GM19238 (cell line): ENCODE data around the gene PCBP2.
"Not testable (repeated sequence)": the region's sequence is repeated elsewhere in the genome, so short reads cannot be mapped to it uniquely, and the experiment has no call there.

Experiments
- DNase-seq: peaks from one replicate; pipeline ENCODE4 v3.0.0; 2011; ENCODE audit warnings: low spot score; ENCODE audit not compliant: insufficient read length

PCBP2 gene

GRCh38 chr12:53451661-53452158 is at the start of gene PCBP2:
Gene PCBP2, plus strand, starts transcription at chr12:53452102. Its CDS starts 2,699 bp downstream, at chr12:53454801.
- DNase-seq = peak; percentile 96

- not testable (repeated sequence) for DNase-seq
These were observed 49.6 kb upstream of the PCBP2 start for GRCh38 chr12:53402351-53402750.

GRCh38 chr12:53402871-53403270 is 49.0 kb upstream of the PCBP2 start:
- DNase-seq = no peak

DNA sequence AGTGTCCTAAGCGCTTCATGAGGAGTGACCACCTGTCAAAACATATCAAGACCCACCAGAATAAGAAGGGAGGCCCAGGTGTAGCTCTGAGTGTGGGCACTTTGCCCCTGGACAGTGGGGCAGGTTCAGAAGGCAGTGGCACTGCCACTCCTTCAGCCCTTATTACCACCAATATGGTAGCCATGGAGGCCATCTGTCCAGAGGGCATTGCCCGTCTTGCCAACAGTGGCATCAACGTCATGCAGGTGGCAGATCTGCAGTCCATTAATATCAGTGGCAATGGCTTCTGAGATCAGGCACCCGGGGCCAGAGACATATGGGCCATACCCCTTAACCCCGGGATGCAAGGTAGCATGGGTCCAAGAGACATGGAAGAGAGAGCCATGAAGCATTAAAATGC is 41.0 kb upstream of the PCBP2 start:
- no peak for DNase-seq

DNA sequence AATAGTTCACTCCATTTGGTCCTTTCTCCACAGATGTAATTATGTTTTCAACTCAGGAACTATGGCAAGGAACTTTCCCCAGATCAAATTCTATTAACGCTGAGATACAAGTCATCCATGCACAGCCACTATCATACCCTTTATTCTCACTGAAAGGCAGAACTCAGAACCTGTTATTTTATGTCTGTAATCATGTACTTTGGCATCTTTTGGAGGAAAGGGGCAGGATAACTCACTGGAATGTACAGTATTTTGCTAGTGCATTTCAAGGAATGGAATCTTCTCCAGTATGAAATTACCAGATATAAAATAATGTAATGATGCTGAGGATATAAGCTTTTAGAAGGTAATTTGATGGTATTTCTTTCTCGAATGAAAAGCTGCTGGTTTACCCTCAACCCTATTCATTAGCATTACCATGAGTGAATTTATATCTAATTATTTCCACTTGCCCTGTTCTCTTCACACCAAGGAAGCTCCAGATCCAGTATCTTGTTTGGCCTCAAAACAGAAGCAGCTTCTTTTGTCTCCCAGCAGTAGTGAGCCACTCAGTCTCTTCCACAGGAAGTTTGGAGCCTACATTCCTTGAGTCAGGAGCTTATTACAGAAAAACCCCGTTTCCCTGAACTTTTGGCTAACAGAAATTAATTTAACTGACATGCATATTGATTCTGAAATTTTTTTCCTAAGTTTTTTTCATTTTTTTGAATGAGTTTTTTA is 38.3 kb upstream of the PCBP2 start:
- DNase-seq = no peak

- DNase-seq = no peak
These were observed 37.0 kb upstream of the PCBP2 start for GRCh38 chr12:53414756-53415417.

DNA sequence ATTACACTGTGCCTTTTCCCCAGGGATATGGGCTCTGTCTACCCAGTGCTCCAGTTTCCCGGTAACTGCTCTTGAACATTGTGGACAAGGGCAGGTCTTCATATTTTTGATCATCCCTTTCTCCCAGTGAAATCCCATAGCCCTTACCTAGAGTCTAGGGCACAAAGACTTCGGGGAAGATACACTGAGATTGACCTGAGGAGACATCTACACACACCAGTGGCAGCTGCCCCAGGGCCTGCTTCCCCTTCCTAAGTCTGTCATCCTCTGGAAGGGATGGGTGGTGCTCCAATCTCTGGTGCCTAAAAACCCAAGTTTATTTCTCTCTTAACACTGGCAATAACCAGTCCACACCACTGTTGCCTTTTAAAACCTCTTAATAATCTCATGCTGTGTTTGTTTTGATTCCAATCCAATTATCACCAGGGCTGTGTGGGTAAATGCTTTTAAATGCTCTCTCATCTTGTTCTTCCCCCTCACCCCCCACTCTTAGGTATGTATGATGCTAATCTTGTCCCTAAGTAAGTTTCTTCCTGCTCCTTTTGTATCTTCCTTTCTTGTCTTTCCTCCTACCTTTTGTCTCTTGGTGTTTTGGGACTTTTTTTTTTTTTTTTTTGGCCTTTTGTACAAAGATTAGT is 36.0 kb upstream of the PCBP2 start:
- not testable (repeated sequence) for DNase-seq

- DNase-seq = not testable (repeated sequence)
These were observed 34.5 kb upstream of the PCBP2 start for GRCh38 chr12:53417291-53417816.

DNA sequence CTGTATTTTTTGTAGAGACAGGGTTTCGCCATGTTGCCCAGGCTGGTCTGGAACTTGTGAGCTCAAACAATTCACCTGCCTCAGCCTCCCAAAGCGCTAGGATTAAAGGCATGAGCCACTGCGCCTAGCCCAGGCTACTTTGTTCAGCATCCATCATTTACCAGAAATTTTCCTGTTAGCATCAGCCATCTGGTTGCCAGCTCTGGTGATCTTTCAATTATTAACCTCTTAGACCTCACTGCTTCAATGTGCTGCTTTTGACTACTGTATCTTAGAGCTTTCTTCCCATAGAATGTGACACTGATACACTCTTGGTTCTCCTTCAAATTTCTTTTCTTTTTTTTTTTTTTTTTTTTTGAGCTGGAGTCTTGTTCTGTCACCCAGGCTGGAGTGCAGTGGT is 33.7 kb upstream of the PCBP2 start:
- no peak for DNase-seq

DNA sequence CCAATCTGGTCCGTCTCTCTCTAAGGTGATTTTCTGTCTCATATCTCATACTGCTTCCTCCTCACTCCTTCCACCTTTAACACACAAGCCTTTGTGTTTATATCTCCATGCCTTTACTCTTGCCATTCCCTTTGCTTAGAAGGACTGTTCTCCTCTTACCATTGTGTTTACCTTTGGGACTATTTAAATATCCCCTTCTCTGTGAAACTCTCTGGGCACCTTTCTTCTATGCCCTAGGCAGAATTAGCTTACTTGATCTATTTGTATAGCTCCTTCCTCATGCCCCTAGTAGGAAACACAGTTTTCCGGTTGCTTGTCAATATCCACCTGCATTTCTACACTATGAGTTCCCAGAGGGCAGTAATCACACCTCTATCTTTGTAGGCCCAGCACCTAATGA is 32.1 kb upstream of the PCBP2 start:
- DNase-seq = no peak

GRCh38 chr12:53422247-53422646 is 29.7 kb upstream of the PCBP2 start:
- DNase-seq = not testable (repeated sequence)

- no peak for DNase-seq
These were observed 28.3 kb upstream of the PCBP2 start, which contains the start of gene AMHR2 for GRCh38 chr12:53423597-53423996. Gene AMHR2, plus strand, starts transcription at chr12:53423855. Its CDS starts 80 bp downstream, at chr12:53423935.

- DNase-seq = no peak
These were observed 27.0 kb upstream of the PCBP2 start for GRCh38 chr12:53424626-53425514.

- DNase-seq = no peak
These were observed 26.3 kb upstream of the PCBP2 start for GRCh38 chr12:53425515-53426150.

GRCh38 chr12:53427905-53428594 is 23.9 kb upstream of the PCBP2 start:
- no peak for DNase-seq

DNA sequence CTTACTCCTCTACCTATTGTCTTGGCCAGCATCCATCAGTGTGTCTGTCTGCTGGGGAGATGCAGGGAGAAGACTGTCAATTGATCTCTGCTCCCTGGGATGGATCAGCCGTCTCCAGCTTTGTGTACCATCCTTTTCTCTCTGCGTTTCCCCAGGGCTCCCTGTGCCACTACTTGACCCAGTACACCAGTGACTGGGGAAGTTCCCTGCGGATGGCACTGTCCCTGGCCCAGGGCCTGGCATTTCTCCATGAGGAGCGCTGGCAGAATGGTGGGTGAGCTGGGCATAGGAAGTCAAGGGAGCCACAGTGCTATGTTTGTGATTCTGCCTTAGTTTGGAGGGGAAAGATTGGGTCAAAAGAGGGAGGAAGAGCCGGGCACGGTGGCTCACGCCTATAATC is 23.2 kb upstream of the PCBP2 start:
- DNase-seq = no peak

DNA sequence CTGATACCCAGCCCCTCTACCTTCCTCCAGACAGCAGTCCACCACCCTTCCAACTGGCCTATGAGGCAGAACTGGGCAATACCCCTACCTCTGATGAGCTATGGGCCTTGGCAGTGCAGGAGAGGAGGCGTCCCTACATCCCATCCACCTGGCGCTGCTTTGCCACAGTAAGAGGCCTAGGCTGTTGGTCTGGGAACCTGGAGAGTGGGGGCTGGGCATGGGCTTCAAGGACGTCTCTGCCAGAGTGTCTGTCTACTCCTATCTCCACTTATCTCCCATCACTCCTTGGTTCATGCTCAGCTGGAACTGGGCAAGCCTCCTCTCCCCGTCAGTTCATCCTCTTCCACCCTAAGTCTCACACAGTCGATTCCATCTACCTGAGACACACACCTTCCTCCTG is 21.8 kb upstream of the PCBP2 start:
- DNase-seq = no peak

DNA sequence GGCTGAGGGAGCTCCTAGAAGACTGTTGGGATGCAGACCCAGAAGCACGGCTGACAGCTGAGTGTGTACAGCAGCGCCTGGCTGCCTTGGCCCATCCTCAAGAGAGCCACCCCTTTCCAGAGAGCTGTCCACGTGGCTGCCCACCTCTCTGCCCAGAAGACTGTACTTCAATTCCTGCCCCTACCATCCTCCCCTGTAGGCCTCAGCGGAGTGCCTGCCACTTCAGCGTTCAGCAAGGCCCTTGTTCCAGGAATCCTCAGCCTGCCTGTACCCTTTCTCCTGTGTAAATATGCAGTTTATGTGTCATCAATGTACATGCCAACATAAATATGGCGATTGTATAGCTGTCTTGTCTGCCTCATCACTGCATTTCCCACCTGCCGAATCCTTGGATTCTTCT is 20.7 kb upstream of the PCBP2 start:
- DNase-seq = no peak

DNA sequence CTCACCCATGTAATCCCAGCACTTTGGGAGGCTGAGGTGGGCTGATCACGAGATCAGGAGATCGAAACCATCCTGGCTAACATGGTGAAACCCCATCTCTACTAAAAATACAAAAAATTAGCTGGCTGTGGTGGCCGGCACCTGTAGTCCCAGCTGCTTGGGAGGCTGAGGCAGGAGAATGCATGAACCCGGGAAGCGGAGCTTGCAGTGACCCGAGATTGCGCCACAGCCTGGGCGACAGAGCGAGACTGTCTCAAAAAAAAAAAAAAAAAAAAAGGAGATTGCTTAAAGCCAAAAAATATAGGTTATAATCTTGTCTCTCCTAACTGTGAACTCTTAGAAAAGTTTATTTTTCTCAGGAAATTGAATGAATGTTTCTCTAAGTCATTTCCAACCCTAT is 16.6 kb upstream of the PCBP2 start:
- not testable (repeated sequence) for DNase-seq

GRCh38 chr12:53439582-53439981 is 12.3 kb upstream of the PCBP2 start:
- not testable (repeated sequence) for DNase-seq
